Lung microvascular endothelial cell (primary cell): Measurements from ENCODE around the gene KISS1. TPM values are rescaled to one million over a fixed set of nuclear protein-coding genes. Genes with fewer than 3 reads are reported as not detected.

Source experiments
- DNase-seq, 2 donors: peaks; one replicate each; pipeline versions ENCODE4 v3.0.0 to v3.0.0-alpha.2; 2010; ENCODE audit warnings: low read depth in 2 of 2
- total RNA-seq: library from RNA; depleted of rRNA; stranded (reverse); fragments of >200 nt; gene quantifications from 2 replicates; pipeline ENCODE4 v1.2.1, GENCODE V29; 2014

KISS1 gene
- total RNA-seq, 1 donor from 2014 or later = 0.40 TPM

DNA sequence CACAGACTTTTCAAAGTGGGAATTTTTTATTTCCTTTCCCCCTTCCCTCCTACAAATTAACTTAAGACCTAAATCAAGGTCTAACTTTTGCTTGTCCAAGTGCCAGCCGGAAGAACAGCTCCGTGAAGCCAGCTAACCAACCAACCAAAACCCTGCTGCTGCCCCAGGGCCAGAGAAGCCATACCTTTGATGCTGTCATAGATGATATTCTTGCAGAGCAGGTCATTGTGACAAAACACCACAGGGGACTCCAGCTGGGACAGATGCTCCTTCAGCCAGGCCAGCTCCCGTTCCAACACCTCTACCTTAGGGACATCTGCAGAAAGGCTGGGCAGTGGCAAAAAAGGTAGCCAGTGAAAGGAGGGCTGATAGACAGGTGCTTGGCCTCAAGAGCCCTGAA lies 55.2 kb downstream of the KISS1 start:
- DNase-seq = no peak

Other genes with a start within 250 kb of the KISS1 start
- 5.7 and 6.7 TPM in 2 replicates for gene SOX13, start 123.4 kb downstream of the KISS1 start, total RNA-seq
- gene ETNK2, start 44.4 kb downstream of the KISS1 start, total RNA-seq = 6.9 and 9.4 TPM in 2 replicates
- not detected in 2 replicates for gene REN, start 30.2 kb downstream of the KISS1 start, total RNA-seq
- gene GOLT1A, start 17.5 kb upstream of the KISS1 start, total RNA-seq = under 0.01 TPM in 2 replicates
- gene PLEKHA6, start 163.4 kb upstream of the KISS1 start, total RNA-seq = 0.40 and 0.65 TPM in 2 replicates
- gene PPP1R15B, start 215.3 kb upstream of the KISS1 start, total RNA-seq = 15.3 and 21.0 TPM in 2 replicates